ENCODE data around the gene PKNOX2. TPM values are rescaled to one million over a fixed set of nuclear protein-coding genes. Genes with fewer than 3 reads are reported as not detected.

Gene PKNOX2
- total RNA-seq, 5 donors from 2014 or later (not counting 1 experiment from before 2014, with no cell fraction given): 0.55 TPM; not detected in 4

DNA sequence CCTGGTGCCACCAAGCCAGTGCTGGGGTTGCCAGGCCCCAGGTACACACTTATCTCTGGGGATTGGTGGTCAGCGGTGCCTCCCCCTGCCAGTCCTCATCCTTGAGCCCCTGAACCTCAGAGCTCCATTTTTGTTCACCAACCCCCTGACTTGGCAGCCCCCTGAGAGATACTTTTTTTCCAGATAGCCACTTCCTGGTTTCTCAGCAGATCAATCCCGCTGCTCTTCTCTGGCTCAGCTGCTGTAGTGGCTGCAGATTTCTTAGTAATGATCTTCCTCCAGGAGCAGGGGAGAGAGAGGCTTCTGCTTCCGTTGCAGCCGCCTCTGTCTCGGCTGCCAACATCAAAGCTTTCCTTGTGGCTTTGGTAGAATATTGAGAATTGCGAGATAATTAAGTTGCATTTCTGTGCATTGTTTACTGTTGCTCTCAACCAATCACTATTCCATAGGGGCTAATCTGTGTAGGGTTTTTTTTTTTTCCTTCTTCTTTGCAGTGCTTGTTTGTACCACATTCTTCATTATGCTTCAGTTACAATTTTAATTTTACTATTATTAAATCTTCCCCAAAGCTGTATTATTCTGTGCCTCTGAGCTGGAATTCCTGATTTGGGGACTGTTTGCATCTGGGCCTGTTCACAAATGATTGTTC lies 92.1 kb downstream of the PKNOX2 start:
- POLR2A ChIA-PET: no interaction called here

GRCh38 chr11:125257190-125257579 lies 92.6 kb downstream of the PKNOX2 start:
- no peaks in the 10 kb centered on the region for H3K36me3 ChIP-seq (ENCODE audit: control insufficient read depth in 2 of 2, extremely low read depth in 1 of 2, insufficient read depth in 1 of 2, low read length in 1 of 2)
- Mint-ChIP-seq H3K27me3 (peaks cover 26 to 31% of the 10 kb centered on the region in 2 donors), H3K27ac (no peak overlapping the region), H3K4me3 (no peak overlapping the region), H3K36me3 (no peaks in the 10 kb centered on the region), H3K9me3 (no peaks in the 10 kb centered on the region), H3K4me1 (no peaks in the 10 kb centered on the region)
- ChIA-PET POLR2A (no interaction called here), CTCF (interaction anchor here in 1 of 2 donors (0.6 kb wide), 1 partner anchor 83 kb away, joined by 3 read pairs; no protein-coding TSS in a partner anchor)
- H3K9me3 ChIP-seq: no peaks in the 10 kb centered on the region
- no peak overlapping the region for H3K27ac ChIP-seq (ENCODE audit: low read length)
- H3K27me3 ChIP-seq (replicated peaks in 1 of 2; ENCODE audit: control insufficient read depth in 2 of 2, extremely low read depth in 1 of 2, insufficient read depth in 2 of 2, low read length in 1 of 2): peaks cover 4 to 38% of the 10 kb centered on the region in 2 experiments
- no peak for ATAC-seq (replicated peaks in 1 of 4)
- 62% methylated on average over 2 of the region's 7 CpGs for whole genome bisulfite sequencing (ENCODE audit: insufficient coverage)
- no peak for DNase-seq
- no peaks in the 10 kb centered on the region for H3K4me1 ChIP-seq (ENCODE audit: control insufficient read depth in 1 of 2, extremely low read depth in 1 of 2, insufficient read depth in 2 of 2, low read length in 2 of 2)
- no peak overlapping the region for H3K4me3 ChIP-seq (ENCODE audit: control insufficient read depth in 1 of 2, extremely low read depth in 1 of 2, low read length in 1 of 2)

More for the DNA sequence above, 92.1 kb downstream of the PKNOX2 start:
- Mint-ChIP-seq H3K4me1 (no peaks in the 10 kb centered on the region), H3K4me3 (no peak overlapping the region), H3K9me3 (no peaks in the 10 kb centered on the region), H3K27me3 (peaks cover 24 to 30% of the 10 kb centered on the region in 2 donors), H3K27ac (no peak overlapping the region), H3K36me3 (no peaks in the 10 kb centered on the region)
- DNase-seq: no peak
- no peak for ATAC-seq (replicated peaks in 1 of 4)
- Histone ChIP-seq H3K27me3 (replicated peaks in 1 of 2; ENCODE audit: control insufficient read depth in 2 of 2, extremely low read depth in 1 of 2, insufficient read depth in 2 of 2, low read length in 1 of 2) (peaks cover 2 to 32% of the 10 kb centered on the region in 2 experiments), H3K27ac (ENCODE audit: low read length) (no peak overlapping the region), H3K4me3 (ENCODE audit: control insufficient read depth in 1 of 2, extremely low read depth in 1 of 2, low read length in 1 of 2) (no peak overlapping the region), H3K36me3 (ENCODE audit: control insufficient read depth in 2 of 2, extremely low read depth in 1 of 2, insufficient read depth in 1 of 2, low read length in 1 of 2) (no peaks in the 10 kb centered on the region), H3K4me1 (ENCODE audit: control insufficient read depth in 1 of 2, extremely low read depth in 1 of 2, insufficient read depth in 2 of 2, low read length in 2 of 2) (no peaks in the 10 kb centered on the region), H3K9me3 (no peaks in the 10 kb centered on the region)
- CTCF ChIA-PET: no interaction called here
- 72% methylated on average over 2 of the region's 6 CpGs for WGBS (ENCODE audit: insufficient coverage)

GRCh38 chr11:125257751-125258150 lies 93.2 kb downstream of the PKNOX2 start:
- WGBS (ENCODE audit: insufficient coverage): 73% methylated on average over 3 of the region's 4 CpGs
- Histone ChIP-seq H3K4me1 (ENCODE audit: control insufficient read depth in 1 of 2, extremely low read depth in 1 of 2, insufficient read depth in 2 of 2, low read length in 2 of 2) (no peaks in the 10 kb centered on the region), H3K4me3 (ENCODE audit: control insufficient read depth in 1 of 2, extremely low read depth in 1 of 2, low read length in 1 of 2) (no peak overlapping the region), H3K9me3 (no peaks in the 10 kb centered on the region), H3K36me3 (ENCODE audit: control insufficient read depth in 2 of 2, extremely low read depth in 1 of 2, insufficient read depth in 1 of 2, low read length in 1 of 2) (no peaks in the 10 kb centered on the region), H3K27ac (ENCODE audit: low read length) (no peak overlapping the region), H3K27me3 (replicated peaks in 1 of 2; ENCODE audit: control insufficient read depth in 2 of 2, extremely low read depth in 1 of 2, insufficient read depth in 2 of 2, low read length in 1 of 2) (peaks cover 6 to 43% of the 10 kb centered on the region in 2 experiments)
- CTCF ChIA-PET: interaction anchor here in 1 of 2 donors (0.6 kb wide), 1 partner anchor 82 kb away, joined by 3 read pairs; no protein-coding TSS in a partner anchor
- no peak overlapping the region for H3K4me3 Mint-ChIP-seq
- H3K9me3 Mint-ChIP-seq: no peaks in the 10 kb centered on the region
- no peak overlapping the region for H3K27ac Mint-ChIP-seq
- POLR2A ChIA-PET: no interaction called here
- no peaks in the 10 kb centered on the region for H3K4me1 Mint-ChIP-seq
- H3K27me3 Mint-ChIP-seq: peaks cover 28 to 31% of the 10 kb centered on the region in 2 donors
- ATAC-seq (replicated peaks in 1 of 4): no peak
- DNase-seq: no peak
- no peaks in the 10 kb centered on the region for H3K36me3 Mint-ChIP-seq

DNA sequence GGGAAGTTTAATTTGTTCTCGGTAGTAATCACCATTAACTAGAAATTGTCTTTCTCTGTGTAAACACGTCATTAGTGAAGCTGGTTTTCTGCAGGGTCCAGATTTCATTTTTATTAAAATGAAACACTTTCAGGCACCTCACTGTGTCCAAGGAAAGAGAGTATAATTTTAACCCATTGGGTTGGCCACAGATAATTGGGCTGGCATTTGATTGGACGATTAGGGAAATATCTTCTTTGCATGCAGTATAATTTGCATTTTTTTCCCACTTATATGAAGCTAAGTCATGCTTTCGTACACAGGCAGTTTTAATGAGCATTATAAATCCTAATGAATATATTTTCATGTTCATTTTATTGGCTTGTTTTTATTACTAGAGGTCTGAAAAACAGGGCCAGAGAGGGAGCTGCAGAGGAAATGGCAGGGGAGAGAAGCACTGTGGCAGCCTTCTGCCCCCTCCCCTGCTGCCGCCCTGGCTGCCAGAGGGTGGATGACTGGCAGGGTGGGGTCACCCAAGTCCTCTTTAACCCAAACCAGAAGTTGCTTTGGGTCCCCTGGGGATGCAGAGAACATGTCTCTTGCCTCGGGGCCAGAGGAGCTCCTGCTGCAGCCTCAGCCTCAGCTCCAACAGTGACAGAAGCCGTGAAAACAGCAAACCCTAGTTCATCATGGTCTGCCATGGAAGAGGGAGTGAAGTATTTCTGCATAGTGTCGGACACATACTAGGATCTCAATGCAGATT lies 93.9 kb downstream of the PKNOX2 start:
- Mint-ChIP-seq H3K4me1 (no peaks in the 10 kb centered on the region), H3K4me3 (no peak overlapping the region), H3K27ac (no peak overlapping the region), H3K27me3 (peaks cover 33 to 35% of the 10 kb centered on the region in 2 donors), H3K36me3 (no peaks in the 10 kb centered on the region), H3K9me3 (no peaks in the 10 kb centered on the region)
- Histone ChIP-seq H3K36me3 (ENCODE audit: control insufficient read depth in 2 of 2, extremely low read depth in 1 of 2, insufficient read depth in 1 of 2, low read length in 1 of 2) (no peaks in the 10 kb centered on the region), H3K4me1 (ENCODE audit: control insufficient read depth in 1 of 2, extremely low read depth in 1 of 2, insufficient read depth in 2 of 2, low read length in 2 of 2) (peaks cover 0 to 3% of the 10 kb centered on the region in 2 experiments), H3K9me3 (no peaks in the 10 kb centered on the region), H3K27ac (ENCODE audit: low read length) (no peak overlapping the region), H3K4me3 (ENCODE audit: control insufficient read depth in 1 of 2, extremely low read depth in 1 of 2, low read length in 1 of 2) (no peak overlapping the region), H3K27me3 (replicated peaks in 1 of 2; ENCODE audit: control insufficient read depth in 2 of 2, extremely low read depth in 1 of 2, insufficient read depth in 2 of 2, low read length in 1 of 2) (peaks cover 10 to 50% of the 10 kb centered on the region in 2 experiments)
- 100% methylated on average over 1 of the region's 8 CpGs for WGBS (ENCODE audit: insufficient coverage)
- ATAC-seq (replicated peaks in 1 of 4): no peak
- DNase-seq: no peak
- CTCF ChIA-PET: no interaction called here
- POLR2A ChIA-PET: no interaction called here

- WGBS (ENCODE audit: insufficient coverage): 100% methylated on average over 2 of the region's 4 CpGs
- Mint-ChIP-seq H3K4me1 (no peaks in the 10 kb centered on the region), H3K4me3 (no peak overlapping the region), H3K27ac (no peak overlapping the region), H3K36me3 (no peaks in the 10 kb centered on the region), H3K9me3 (no peaks in the 10 kb centered on the region), H3K27me3 (peaks cover 38 to 48% of the 10 kb centered on the region in 2 donors)
- no peak overlapping the region for H3K4me3 ChIP-seq (ENCODE audit: control insufficient read depth in 1 of 2, extremely low read depth in 1 of 2, low read length in 1 of 2)
- DNase-seq (no peak), ATAC-seq (replicated peaks in 1 of 4) (no peak)
- no peaks in the 10 kb centered on the region for H3K36me3 ChIP-seq (ENCODE audit: control insufficient read depth in 2 of 2, extremely low read depth in 1 of 2, insufficient read depth in 1 of 2, low read length in 1 of 2)
- H3K4me1 ChIP-seq (ENCODE audit: control insufficient read depth in 1 of 2, extremely low read depth in 1 of 2, insufficient read depth in 2 of 2, low read length in 2 of 2): peaks cover 0 to 3% of the 10 kb centered on the region in 2 experiments
- H3K27me3 ChIP-seq (replicated peaks in 1 of 2; ENCODE audit: control insufficient read depth in 2 of 2, extremely low read depth in 1 of 2, insufficient read depth in 2 of 2, low read length in 1 of 2): peaks cover 10 to 61% of the 10 kb centered on the region in 2 experiments
- no peaks in the 10 kb centered on the region for H3K9me3 ChIP-seq
- H3K27ac ChIP-seq (ENCODE audit: low read length): no peak overlapping the region
- CTCF ChIA-PET: no interaction called here
- POLR2A ChIA-PET: no interaction called here
Observed at GRCh38 chr11:125261588-125261987, 97.0 kb downstream of the PKNOX2 start.

- Mint-ChIP-seq H3K4me1 (no peaks in the 10 kb centered on the region), H3K27ac (no peak overlapping the region), H3K9me3 (no peaks in the 10 kb centered on the region), H3K36me3 (no peaks in the 10 kb centered on the region), H3K4me3 (no peak overlapping the region), H3K27me3 (peaks cover 42 to 52% of the 10 kb centered on the region in 2 donors)
- POLR2A ChIA-PET: no interaction called here
- 66% methylated on average over 15 of the region's 20 CpGs for WGBS (ENCODE audit: insufficient coverage)
- Histone ChIP-seq H3K36me3 (ENCODE audit: control insufficient read depth in 2 of 2, extremely low read depth in 1 of 2, insufficient read depth in 1 of 2, low read length in 1 of 2) (no peaks in the 10 kb centered on the region), H3K4me1 (ENCODE audit: control insufficient read depth in 1 of 2, extremely low read depth in 1 of 2, insufficient read depth in 2 of 2, low read length in 2 of 2) (peaks cover 0 to 3% of the 10 kb centered on the region in 2 experiments), H3K27ac (ENCODE audit: low read length) (no peak overlapping the region), H3K9me3 (no peaks in the 10 kb centered on the region), H3K4me3 (ENCODE audit: control insufficient read depth in 1 of 2, extremely low read depth in 1 of 2, low read length in 1 of 2) (no peak overlapping the region), H3K27me3 (replicated peaks in 1 of 2; ENCODE audit: control insufficient read depth in 2 of 2, extremely low read depth in 1 of 2, insufficient read depth in 2 of 2, low read length in 1 of 2) (peaks cover 10 to 56% of the 10 kb centered on the region in 2 experiments)
- no peak for DNase-seq
- ATAC-seq (replicated peaks in 1 of 4): no peak
- CTCF ChIA-PET: no interaction called here
Observed at GRCh38 chr11:125262194-125262829, 97.8 kb downstream of the PKNOX2 start.
